H9 (cell line): ENCODE results near the gene SLC17A3. TPM values are rescaled to one million over a fixed set of nuclear protein-coding genes. Genes with fewer than 3 reads are reported as not detected.

Experiments
- DNase-seq: peaks from one replicate; pipeline ENCODE4 v3.0.0-alpha.2; 2017
- H2AFZ ChIP-seq: one replicate; pipeline ENCODE4 v1.6.1; 2013; ENCODE audit warnings: mild to moderate bottlenecking, low read length, control low read depth, moderate library complexity
- H2AK5ac ChIP-seq: 2 replicates; pipeline ENCODE4 v1.6.1; 2013; ENCODE audit warnings: low read length, control low read depth, mixed read lengths; ENCODE audit not compliant: insufficient read length
- H2BK120ac ChIP-seq: one replicate; pipeline ENCODE4 v1.6.1; 2013; ENCODE audit warnings: low read depth, mild to moderate bottlenecking, low read length, control low read depth, inconsistent platforms; ENCODE audit not compliant: poor library complexity, severe bottlenecking
- H2BK12ac ChIP-seq: 2 replicates; pipeline ENCODE4 v1.6.1; 2013; ENCODE audit warnings: low read length, control low read depth, mixed read lengths, low read depth; ENCODE audit not compliant: insufficient read length
- H2BK15ac ChIP-seq: 2 replicates; pipeline ENCODE4 v1.6.1; 2013; ENCODE audit warnings: low read depth, low read length, control low read depth
- H2BK20ac ChIP-seq: one replicate; pipeline ENCODE4 v1.6.1; 2013; ENCODE audit warnings: low read depth, mild to moderate bottlenecking, low read length, control low read depth, inconsistent platforms; ENCODE audit not compliant: poor library complexity, severe bottlenecking
- H2BK5ac ChIP-seq: 2 replicates; pipeline ENCODE4 v1.6.1; 2013; ENCODE audit warnings: low read length, control low read depth, mixed read lengths; ENCODE audit not compliant: insufficient read length
- H3K14ac ChIP-seq: 2 replicates; pipeline ENCODE4 v1.6.1; 2013; ENCODE audit warnings: low read length, control low read depth; ENCODE audit not compliant: insufficient read depth
- H3K18ac ChIP-seq: 2 replicates; pipeline ENCODE4 v1.6.1; 2013; ENCODE audit warnings: low read depth, mild to moderate bottlenecking, mixed read lengths, low read length, control low read depth; ENCODE audit not compliant: insufficient read length
- H3K23ac ChIP-seq: 2 replicates; pipeline ENCODE4 v1.6.1; 2013; ENCODE audit warnings: low read length, control low read depth, mixed read lengths, low read depth; ENCODE audit not compliant: insufficient read length
- H3K23me2 ChIP-seq: 2 replicates; pipeline ENCODE4 v1.6.1; 2013; ENCODE audit warnings: low read depth, mild to moderate bottlenecking, mixed read lengths, low read length, control low read depth; ENCODE audit not compliant: insufficient read length, poor library complexity, severe bottlenecking
- H3K27ac ChIP-seq: 2 replicates; pipeline ENCODE4 v1.5.1; 2013; ENCODE audit warnings: low read length, control low read depth, mixed read lengths, low read depth; ENCODE audit not compliant: insufficient read length
- H3K27me3 ChIP-seq: 2 replicates; pipeline ENCODE4 v1.6.1; 2013; ENCODE audit warnings: low read length, control low read depth, inconsistent platforms; ENCODE audit not compliant: insufficient read depth
- H3K4ac ChIP-seq: 2 replicates; pipeline ENCODE4 v1.6.1; 2013; ENCODE audit warnings: low read depth, mild to moderate bottlenecking, control low read depth, inconsistent platforms, low read length, moderate library complexity
- H3K4me1 ChIP-seq: 2 replicates; pipeline ENCODE4 v1.6.1; 2013; ENCODE audit warnings: low read length, control low read depth, inconsistent platforms; ENCODE audit not compliant: insufficient read depth
- H3K4me2 ChIP-seq: 2 replicates; pipeline ENCODE4 v1.6.1; 2013; ENCODE audit warnings: low read length, control low read depth, mixed read lengths; ENCODE audit not compliant: insufficient read length, insufficient read depth
- H3K56ac ChIP-seq: 2 replicates; pipeline ENCODE4 v1.6.1; 2013; ENCODE audit warnings: low read depth, mild to moderate bottlenecking, mixed read lengths, low read length, control low read depth; ENCODE audit not compliant: insufficient read length
- H3K79me1 ChIP-seq: 2 replicates; pipeline ENCODE4 v1.6.1; 2013; ENCODE audit warnings: low read depth, mild to moderate bottlenecking, moderate library complexity, low read length, control low read depth, inconsistent platforms; ENCODE audit not compliant: insufficient read depth, poor library complexity, severe bottlenecking
- H3K79me2 ChIP-seq: 2 replicates; pipeline ENCODE4 v1.6.1; 2013; ENCODE audit warnings: low read length, control low read depth, inconsistent platforms; ENCODE audit not compliant: insufficient read depth
- H3K9ac ChIP-seq: 2 replicates; pipeline ENCODE4 v1.6.1; 2013; ENCODE audit warnings: low read length, control low read depth, mixed read lengths; ENCODE audit not compliant: insufficient read length; ENCODE audit errors: extremely low read depth
- H3K9me3 ChIP-seq: one replicate; pipeline ENCODE4 v1.6.1; 2013; ENCODE audit warnings: low read depth, low read length, inconsistent platforms; ENCODE audit not compliant: control insufficient read depth
- H3T11ph ChIP-seq: one replicate; pipeline ENCODE4 v1.6.1; 2013; ENCODE audit warnings: mild to moderate bottlenecking, low read length, control low read depth, inconsistent platforms
- H4K20me1 ChIP-seq: one replicate; pipeline ENCODE4 v1.6.1; 2013; ENCODE audit not compliant: control insufficient read depth, insufficient read length, insufficient read depth
- H4K5ac ChIP-seq: 2 replicates; pipeline ENCODE4 v1.6.1; 2013; ENCODE audit warnings: low read depth, mild to moderate bottlenecking, mixed read lengths, low read length, control low read depth; ENCODE audit not compliant: insufficient read length
- H4K8ac ChIP-seq: replicated peaks from 2 replicates; pipeline ENCODE4 v1.6.1; 2013; ENCODE audit warnings: low read length, control low read depth, mixed read lengths, low read depth; ENCODE audit not compliant: insufficient read length
- H4K91ac ChIP-seq: 2 replicates; pipeline ENCODE4 v1.6.1; 2013; ENCODE audit warnings: low read depth, mild to moderate bottlenecking, moderate library complexity, mixed read lengths, low read length, control low read depth; ENCODE audit not compliant: insufficient read length
- H3K27ac Mint-ChIP-seq, 3 experiments: 2 replicates in 2 of 3; 3 replicates in 1 of 3; pipeline ENCODE4 v1.8.0; 2020 to 2021; ENCODE audit warnings: mixed read lengths in 3 of 3, mild to moderate bottlenecking in 1 of 3, moderate library complexity in 1 of 3
- H3K27me3 Mint-ChIP-seq: 2 replicates; pipeline ENCODE4 v1.8.0; 2021; ENCODE audit warnings: low read depth, mild to moderate bottlenecking, moderate library complexity, mixed read lengths
- H3K36me3 Mint-ChIP-seq, 3 experiments: 2 replicates in 2 of 3; 3 replicates in 1 of 3; pipeline ENCODE4 v1.8.0; 2020 to 2021; ENCODE audit warnings: low read depth in 3 of 3, mixed read lengths in 3 of 3; ENCODE audit not compliant: insufficient read depth in 1 of 3
- H3K4me1 Mint-ChIP-seq, 2 experiments: 2 replicates each; pipeline ENCODE4 v1.8.0; 2020; ENCODE audit warnings: mixed read lengths in 2 of 2
- H3K4me3 Mint-ChIP-seq, 2 experiments: 2 replicates in 1 of 2; 3 replicates in 1 of 2; pipeline ENCODE4 v1.8.0; 2020 to 2021; ENCODE audit warnings: mild to moderate bottlenecking in 2 of 2, mixed read lengths in 2 of 2, moderate library complexity in 1 of 2
- H3K9me3 Mint-ChIP-seq, 2 experiments: 2 replicates in 1 of 2; 3 replicates in 1 of 2; pipeline ENCODE4 v1.8.0; 2020; ENCODE audit warnings: mild to moderate bottlenecking in 2 of 2, mixed read lengths in 2 of 2, moderate library complexity in 1 of 2
- CTCF ChIP-seq: fragments of 200-600 bp; sonication (generic); conservative IDR thresholded peaks from 3 replicates; pipeline ENCODE4 v1.8.0; 2021; ENCODE audit warnings: antibody characterized with exemption, mild to moderate bottlenecking
- WGBS: extraction: QIAGEN DNeasy Blood & Tissue Kit; methylation state at CpG from one replicate; pipeline ENCODE4 v1.1.7; 2013; ENCODE audit warnings: missing lambda C conversion rate, low lambda C conversion rate, mixed read lengths; ENCODE audit not compliant: insufficient read length; ENCODE audit errors: extremely low coverage; 5-methylcytosine and 5-hydroxymethylcytosine counted together
- total RNA-seq: library from RNA; stranded (reverse); gene quantifications from 2 replicates; pipeline ENCODE4 v1.2.1, GENCODE V29; 2021

SLC17A3 gene
- total RNA-seq, 1 experiment from 2014 or later = not detected

- no peak overlapping the region for H2AFZ ChIP-seq
- no peaks in the 10 kb centered on the region for H3K23me2 ChIP-seq
- H3K14ac ChIP-seq = no peak overlapping the region
- Mint-ChIP-seq H3K9me3 (no peaks in the 10 kb centered on the region), H3K27me3 (no peaks in the 10 kb centered on the region), H3K27ac (no peak overlapping the region), H3K4me3 (no peak overlapping the region), H3K4me1 (peaks cover 3 to 5% of the 10 kb centered on the region in 2 experiments; a peak in 2 of 4 replicates), H3K36me3 (no peaks in the 10 kb centered on the region)
- no peak overlapping the region for H2BK120ac ChIP-seq
- no peaks in the 10 kb centered on the region for H3K79me1 ChIP-seq
- H2BK15ac ChIP-seq = no peak overlapping the region
- H4K8ac ChIP-seq = no peak overlapping the region
- no peaks in the 10 kb centered on the region for H3K27me3 ChIP-seq
- H3K23ac ChIP-seq = no peak overlapping the region
- no peak overlapping the region for H2AK5ac ChIP-seq
- no peak overlapping the region for H4K5ac ChIP-seq
- no peak for DNase-seq
- no peak overlapping the region for H3K9ac ChIP-seq
- no peak overlapping the region for H2BK5ac ChIP-seq
- no peak overlapping the region for H3K18ac ChIP-seq
- H2BK20ac ChIP-seq = no peak overlapping the region
- H4K91ac ChIP-seq = no peak overlapping the region
- H3K4ac ChIP-seq = no peak overlapping the region
- no peak overlapping the region for H3K56ac ChIP-seq
- no peaks in the 10 kb centered on the region for H3K9me3 ChIP-seq
- H4K20me1 ChIP-seq = no peaks in the 10 kb centered on the region
- H3K4me1 ChIP-seq = no peaks in the 10 kb centered on the region
- H3K4me2 ChIP-seq = no peak overlapping the region
- no peak for TF ChIP-seq CTCF
- H3K27ac ChIP-seq = no peak overlapping the region
- no peaks in the 10 kb centered on the region for H3K79me2 ChIP-seq
- no CpG with 5 or more reads among the region's 5 CpGs for WGBS
- H3T11ph ChIP-seq = no peak overlapping the region
- no peak overlapping the region for H2BK12ac ChIP-seq
Measured at GRCh38 chr6:25919657-25920056, 45.6 kb upstream of the SLC17A3 start.
